Esophagus squamous epithelium (tissue), 4 donors: ENCODE measurements around the gene LILRB2.

Source experiments
- CTCF ChIP-seq, 6 experiments: fragments of 450-650 bp in 4 of 6; fragments of 200-600 bp in 2 of 6; sonication (generic) in 2 of 6; IDR thresholded peaks; one replicate each; pipeline ENCODE4 v1.5.1; 2016 to 2019; ENCODE audit warnings: antibody characterized with exemption in 6 of 6, mild to moderate bottlenecking in 4 of 6, moderate library complexity in 4 of 6
- POLR2A ChIP-seq, 4 donors: fragments of 450-650 bp; IDR thresholded peaks; one replicate each; pipeline ENCODE4 v1.6.1; 2017; ENCODE audit warnings: antibody characterized with exemption in 4 of 4, mild to moderate bottlenecking in 4 of 4, moderate library complexity in 3 of 4

- TF ChIP-seq POLR2A (IDR thresholded peaks at IDR 0.05) (no peak), CTCF (IDR thresholded peaks at IDR 0.05) (no peak)
These were observed 43.2 kb upstream of the LILRB2 start for GRCh38 chr19:54324071-54324470.
